GM12892 (cell line): ENCODE results near the gene PSMD1.

Experiments used
- POLR2A ChIP-seq: IDR thresholded peaks from 2 replicates; pipeline ENCODE4 v1.6.1; 2011; ENCODE audit warnings: low read depth, low read length, control low read depth
- POLR2AphosphoS5 ChIP-seq: IDR thresholded peaks from 2 replicates; pipeline ENCODE4 v1.6.1; 2011; ENCODE audit warnings: low read depth, low read length, control low read depth

- TF ChIP-seq POLR2AphosphoS5 (no peak), POLR2A (no peak)
Measured at GRCh38 chr2:231013820-231014219, 42.8 kb upstream of the PSMD1 start.
